H7 (cell line): ENCODE measurements around the gene ARAP3. TPM values are rescaled to one million over a fixed set of nuclear protein-coding genes. Genes with fewer than 3 reads are reported as not detected.

Experiments
- DNase-seq: peaks from one replicate; pipeline ENCODE4 v3.0.0; 2012
- H3K27me3 ChIP-seq: 2 replicates; pipeline ENCODE4 v1.6.0; 2011; ENCODE audit warnings: mild to moderate bottlenecking, low read length; ENCODE audit not compliant: control insufficient read depth, insufficient read depth
- H3K36me3 ChIP-seq: replicated peaks from 2 replicates; pipeline ENCODE4 v1.5.1; 2011; ENCODE audit warnings: low read length; ENCODE audit not compliant: control insufficient read depth, insufficient read depth
- H3K4me3 ChIP-seq: 2 replicates; pipeline ENCODE4 v1.5.1; 2011; ENCODE audit warnings: low read depth, mild to moderate bottlenecking, control low read depth, low read length, moderate library complexity; ENCODE audit not compliant: insufficient read depth
- total RNA-seq: library from RNA; depleted of rRNA; stranded (reverse); fragments of >200 nt; shearing (Covaris generic); gene quantifications from 2 replicates; pipeline ENCODE4 v1.2.3, GENCODE V29; 2014

Gene ARAP3
- total RNA-seq, 1 experiment from 2014 or later: 19.3 TPM

DNA sequence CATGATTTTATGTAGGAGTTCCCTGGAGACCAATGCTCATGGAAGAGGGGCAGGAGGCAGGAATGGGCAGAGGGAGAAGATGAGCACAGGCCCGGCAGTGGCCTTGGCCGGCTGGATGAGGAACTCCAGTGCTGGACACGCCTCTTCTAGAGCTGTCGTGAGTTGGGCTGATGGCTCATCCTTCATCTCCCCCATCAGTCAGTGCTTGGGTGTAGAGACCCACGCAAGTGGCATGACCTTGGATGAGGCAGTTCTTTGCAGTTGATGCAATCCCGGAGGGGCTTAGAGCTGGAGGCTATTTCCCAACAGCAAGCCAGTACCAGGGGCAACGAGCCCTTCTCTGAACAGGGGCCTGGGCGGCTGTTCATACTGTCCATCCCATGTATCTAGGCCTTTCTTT lies 25.5 kb upstream of the ARAP3 start:
- DNase-seq: no peak
- peaks cover 29% of the 10 kb centered on the region for H3K27me3 ChIP-seq
- no peaks in the 10 kb centered on the region for H3K36me3 ChIP-seq
- H3K4me3 ChIP-seq: no peak overlapping the region

DNA sequence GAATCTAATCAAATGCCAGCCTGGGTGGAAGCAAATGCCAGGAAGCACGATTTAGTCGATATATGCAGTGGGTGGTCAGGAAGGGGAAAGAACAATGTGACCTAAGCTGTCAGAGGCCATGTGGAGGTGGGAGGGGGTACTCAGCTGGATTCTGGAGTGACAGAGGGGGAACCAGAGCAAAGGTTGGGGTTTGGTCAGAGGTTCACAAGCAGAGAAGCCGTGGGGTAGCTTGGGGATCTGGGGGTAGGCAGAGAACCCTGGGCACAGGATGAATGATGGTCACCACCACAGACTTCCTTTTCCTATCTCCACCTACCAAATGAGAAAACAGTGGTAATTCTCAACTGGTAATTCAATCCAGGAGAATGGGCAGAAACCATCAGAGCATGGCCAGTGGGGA lies 24.1 kb upstream of the ARAP3 start:
- Histone ChIP-seq H3K27me3 (peaks cover 40% of the 10 kb centered on the region), H3K36me3 (no peaks in the 10 kb centered on the region), H3K4me3 (no peak overlapping the region)
- no peak for DNase-seq

DNA sequence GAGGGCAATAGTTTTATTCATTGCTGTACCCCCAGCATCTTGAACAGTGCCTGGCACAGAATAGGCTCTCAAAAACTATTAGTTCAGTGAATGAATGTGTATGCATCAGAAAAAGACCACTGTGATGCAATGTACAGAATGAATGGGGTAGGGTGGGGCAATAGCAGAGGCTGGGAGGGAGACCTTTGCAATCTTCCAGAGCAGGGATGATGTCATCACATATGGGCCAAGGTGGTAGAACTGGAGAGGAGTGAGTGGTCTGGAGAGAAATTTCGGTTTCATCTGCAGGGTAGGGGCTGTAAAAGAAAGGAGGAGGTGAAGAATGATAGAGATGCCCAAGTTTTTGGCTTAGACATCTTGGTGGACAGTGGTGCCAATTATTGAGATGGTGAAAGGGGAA lies 23.4 kb upstream of the ARAP3 start:
- H3K27me3 ChIP-seq: peaks cover 47% of the 10 kb centered on the region
- no peak overlapping the region for H3K4me3 ChIP-seq
- DNase-seq: no peak

GRCh38 chr5:141704782-141705297 lies 22.8 kb upstream of the ARAP3 start:
- DNase-seq: no peak
- no peaks in the 10 kb centered on the region for H3K36me3 ChIP-seq
- peaks cover 49% of the 10 kb centered on the region for H3K27me3 ChIP-seq
- no peak overlapping the region for H3K4me3 ChIP-seq

More for the DNA sequence above, 23.4 kb upstream of the ARAP3 start:
- H3K36me3 ChIP-seq: no peaks in the 10 kb centered on the region

GRCh38 chr5:141703133-141703561 lies 21.1 kb upstream of the ARAP3 start:
- peak overlapping the region; percentile 61 for H3K4me3 ChIP-seq
- peak; percentile 62 for DNase-seq
- no peaks in the 10 kb centered on the region for H3K36me3 ChIP-seq
- peaks cover 49% of the 10 kb centered on the region for H3K27me3 ChIP-seq

DNA sequence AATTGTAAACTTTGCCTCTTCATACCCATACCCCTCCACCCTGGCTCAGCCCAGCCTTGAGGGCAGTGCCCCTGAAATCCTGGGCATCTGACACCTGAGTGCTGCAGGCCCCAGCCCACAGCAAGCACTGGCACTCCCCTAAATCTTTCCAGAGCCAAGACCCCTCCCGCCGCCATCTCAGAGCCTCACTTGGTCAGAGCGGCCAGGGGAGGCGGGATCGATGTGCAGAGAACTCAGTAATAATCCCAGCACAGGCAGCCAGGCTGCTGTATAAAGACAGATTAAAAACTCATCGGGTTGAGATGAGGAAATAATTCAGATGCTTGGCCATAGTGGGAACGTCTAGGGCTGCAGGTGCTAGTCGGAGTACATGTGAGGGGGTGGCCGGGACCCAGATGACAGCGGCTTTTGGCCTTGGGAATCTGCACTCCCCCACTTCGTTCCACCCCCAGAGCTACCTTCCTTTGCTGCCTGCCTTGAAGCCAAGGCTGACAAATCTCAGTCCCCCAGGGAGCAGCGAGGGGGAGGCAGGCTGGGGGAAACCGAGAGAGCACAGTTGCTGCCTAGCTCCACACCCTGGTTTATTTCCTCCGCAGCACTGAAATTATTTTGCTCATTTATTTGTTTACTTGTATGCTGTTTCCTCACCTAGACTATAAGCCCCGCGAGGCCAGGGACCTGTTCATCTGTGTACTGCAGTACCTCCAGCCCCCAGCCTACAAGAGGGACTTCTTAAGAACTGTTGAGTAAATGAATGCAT lies 19.5 kb upstream of the ARAP3 start:
- DNase-seq: peak; percentile 64
- H3K4me3 ChIP-seq: no peak overlapping the region
- H3K36me3 ChIP-seq: no peaks in the 10 kb centered on the region
- peaks cover 49% of the 10 kb centered on the region for H3K27me3 ChIP-seq

- Histone ChIP-seq H3K27me3 (peaks cover 21% of the 10 kb centered on the region), H3K36me3 (no peaks in the 10 kb centered on the region), H3K4me3 (no peak overlapping the region)
- DNase-seq: no peak
These were observed 15.6 kb upstream of the ARAP3 start for GRCh38 chr5:141697586-141697985.

GRCh38 chr5:141696431-141696830 lies 14.4 kb upstream of the ARAP3 start:
- Histone ChIP-seq H3K36me3 (no peaks in the 10 kb centered on the region), H3K4me3 (no peak overlapping the region), H3K27me3 (peaks cover 11% of the 10 kb centered on the region)
- DNase-seq: no peak

DNA sequence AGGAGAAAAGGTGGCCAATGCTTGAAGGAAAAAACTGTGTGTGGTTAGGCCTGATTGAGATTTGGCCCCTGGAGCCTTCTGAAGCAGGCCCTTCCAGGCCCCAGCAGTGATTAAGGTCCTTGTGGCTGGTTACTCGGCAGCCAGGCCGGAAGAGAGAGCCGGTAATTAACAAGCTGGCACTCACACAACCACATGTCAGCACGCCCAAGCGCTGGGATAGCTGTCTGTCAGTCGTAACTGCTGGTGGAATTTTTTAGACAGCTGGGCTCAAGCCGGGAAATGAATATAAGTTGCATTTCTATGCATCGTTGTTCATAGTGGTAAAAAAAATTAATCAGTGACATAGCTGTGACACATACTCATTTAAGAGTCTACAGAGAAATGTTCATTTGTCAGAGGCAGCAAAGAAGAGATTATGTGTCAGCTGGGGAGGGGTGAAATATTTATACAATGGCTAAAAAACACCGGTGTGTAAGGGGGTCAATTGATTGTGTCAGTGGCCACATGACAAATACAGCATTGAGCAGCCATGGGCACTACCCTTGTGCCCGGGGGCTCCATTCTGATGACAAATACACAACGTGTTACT lies 13.7 kb upstream of the ARAP3 start:
- Histone ChIP-seq H3K4me3 (no peak overlapping the region), H3K27me3 (peaks cover 5% of the 10 kb centered on the region), H3K36me3 (no peaks in the 10 kb centered on the region)
- DNase-seq: no peak

- DNase-seq: no peak
- no peaks in the 10 kb centered on the region for H3K36me3 ChIP-seq
- no peak overlapping the region for H3K4me3 ChIP-seq
- no peaks in the 10 kb centered on the region; the same call in none of the 2 replicates for H3K27me3 ChIP-seq
These were observed 12.4 kb upstream of the ARAP3 start for GRCh38 chr5:141694479-141694878.

- H3K36me3 ChIP-seq: no peaks in the 10 kb centered on the region
- DNase-seq: peak; percentile 59
- no peaks in the 10 kb centered on the region; the same call in none of the 2 replicates for H3K27me3 ChIP-seq
- no peak overlapping the region for H3K4me3 ChIP-seq
These were observed 11.1 kb upstream of the ARAP3 start for GRCh38 chr5:141692919-141693725.

DNA sequence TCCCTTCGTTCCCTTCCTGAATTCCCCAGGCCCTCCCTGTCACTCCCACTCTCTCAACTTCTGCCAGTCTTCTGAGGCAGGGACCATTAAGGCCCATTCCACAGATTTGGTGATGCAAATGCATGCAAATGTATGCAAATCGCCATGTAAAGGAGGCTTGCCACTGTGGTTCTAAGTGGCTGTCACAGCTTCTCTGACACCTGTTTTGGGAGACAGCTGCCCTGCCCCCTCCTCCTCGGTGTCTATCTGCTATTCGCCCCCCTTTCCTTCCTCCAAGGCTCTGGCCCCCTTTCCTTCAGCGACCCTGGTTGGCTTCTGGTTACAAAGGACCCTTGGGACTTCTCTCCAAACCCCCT lies 10.5 kb upstream of the ARAP3 start:
- DNase-seq: no peak
- peak overlapping the region; percentile 36 for H3K4me3 ChIP-seq
- H3K36me3 ChIP-seq: no peaks in the 10 kb centered on the region
- no peaks in the 10 kb centered on the region; the same call in none of the 2 replicates for H3K27me3 ChIP-seq

DNA sequence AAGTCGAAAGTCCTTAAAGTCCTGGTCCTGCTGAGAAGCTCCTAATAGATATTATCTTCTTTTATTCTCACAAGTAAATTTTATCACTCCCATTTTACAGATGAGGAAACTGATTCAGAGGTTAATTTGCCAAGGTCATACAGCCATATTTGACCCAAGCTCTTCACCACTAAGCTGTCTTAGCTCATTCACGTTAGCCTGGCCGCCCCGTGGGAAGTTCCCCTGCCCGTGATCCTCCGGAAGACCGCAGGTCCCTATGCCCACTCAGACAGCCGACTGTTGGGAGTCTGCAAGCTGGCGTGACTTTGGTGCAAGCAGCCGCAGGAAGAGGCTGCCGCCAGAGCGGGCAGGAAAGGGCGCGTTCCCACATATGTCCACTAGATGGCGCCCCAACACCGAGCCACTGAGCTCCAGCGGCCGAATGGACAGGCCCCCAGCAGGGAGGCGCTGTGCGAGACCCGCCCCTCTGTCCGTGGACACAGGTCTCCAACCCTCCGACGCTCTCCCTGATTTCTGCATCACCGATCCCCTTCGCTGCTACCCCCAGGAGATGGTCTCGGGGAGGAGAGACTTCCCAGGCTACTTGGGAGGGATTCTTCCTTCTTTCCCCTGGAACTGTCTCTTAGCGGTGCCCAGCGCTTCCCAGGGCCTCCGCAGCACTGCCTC lies 10.0 kb upstream of the ARAP3 start:
- Histone ChIP-seq H3K27me3 (no peaks in the 10 kb centered on the region; the same call in none of the 2 replicates), H3K4me3 (peak overlapping the region; percentile 36), H3K36me3 (no peaks in the 10 kb centered on the region)
- DNase-seq: peak; percentile 92

DNA sequence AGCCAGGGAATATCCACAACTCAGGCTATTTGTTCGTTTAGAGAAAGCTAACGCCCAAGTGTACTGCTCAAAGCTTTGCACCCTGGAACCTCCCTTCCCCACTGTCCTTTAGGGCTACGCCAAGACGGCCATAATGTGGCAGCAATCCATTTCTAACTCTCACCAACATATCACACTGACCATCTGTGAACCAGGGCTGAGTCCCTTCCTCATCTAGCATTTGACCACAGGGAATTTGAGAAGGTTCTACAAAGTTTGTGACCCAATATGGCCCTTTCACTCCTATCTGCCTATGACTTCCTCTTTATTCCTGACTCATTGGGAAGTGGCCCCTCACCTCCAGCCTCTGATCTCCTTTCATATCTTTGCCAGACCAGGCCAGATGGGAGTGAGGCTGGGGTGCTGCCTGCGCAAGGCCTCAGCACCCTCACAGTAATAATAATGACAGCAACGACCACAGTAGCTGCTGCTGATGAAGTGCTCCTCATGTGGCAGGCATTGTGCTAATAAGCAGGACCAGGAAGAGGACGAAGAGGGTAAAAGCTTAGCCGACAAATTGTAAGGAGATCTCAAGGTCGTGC lies 9.3 kb upstream of the ARAP3 start:
- Histone ChIP-seq H3K4me3 (no peak overlapping the region), H3K27me3 (no peaks in the 10 kb centered on the region; the same call in none of the 2 replicates), H3K36me3 (no peaks in the 10 kb centered on the region)
- DNase-seq: no peak
